CD4-positive, alpha-beta T cell treated with Interleukin-6 at 100 ng/mL for 8 hours (primary cell): ENCODE results near the gene ARID4B.
A peak's percentile ranks its signal among the peaks of the same experiment; 100 is the strongest.
"Not testable (repeated sequence)": the region's sequence is repeated elsewhere in the genome, so short reads cannot be mapped to it uniquely, and the experiment has no call there.

ENCODE experiments used
- DNase-seq: peaks from one replicate; pipeline ENCODE4 v3.0.0-alpha.2; 2020; ENCODE audit warnings: mixed read lengths, low spot score

Gene ARID4B

GRCh38 chr1:235328271-235329138 lies 526 bp upstream of the ARID4B start, which contains the start of gene GGPS1:
TSS of gene GGPS1 (plus strand) at chr1:235328570. CDS start at chr1:235335265, 6,695 bp downstream.
- DNase-seq = peak; percentile 99

GRCh38 chr1:235326719-235327558 lies 1.0 kb downstream of the ARID4B start:
- DNase-seq = peak; percentile 48

- DNase-seq = no peak
Observed at GRCh38 chr1:235325854-235326253, 2.1 kb downstream of the ARID4B start.

GRCh38 chr1:235325139-235325538 lies 2.8 kb downstream of the ARID4B start:
- DNase-seq = no peak

- no peak for DNase-seq
Observed at GRCh38 chr1:235324296-235324695, 3.7 kb downstream of the ARID4B start.

- DNase-seq = no peak
Observed at GRCh38 chr1:235320521-235321179, 7.3 kb downstream of the ARID4B start.

GRCh38 chr1:235319255-235319654 lies 8.7 kb downstream of the ARID4B start:
- no peak for DNase-seq

- no peak for DNase-seq
Observed at GRCh38 chr1:235317168-235317567, 10.8 kb downstream of the ARID4B start.

- DNase-seq = no peak
Observed at GRCh38 chr1:235315735-235316134, 12.2 kb downstream of the ARID4B start.

GRCh38 chr1:235315173-235315572 lies 12.8 kb downstream of the ARID4B start:
- no peak for DNase-seq

GRCh38 chr1:235313931-235314678 lies 13.9 kb downstream of the ARID4B start:
- no peak for DNase-seq

- DNase-seq = no peak
Observed at GRCh38 chr1:235313262-235313661, 14.7 kb downstream of the ARID4B start.

- DNase-seq = not testable (repeated sequence)
Observed at GRCh38 chr1:235309206-235309605, 18.8 kb downstream of the ARID4B start.

- DNase-seq = no peak
Observed at GRCh38 chr1:235307158-235308124, 20.5 kb downstream of the ARID4B start.

GRCh38 chr1:235304549-235305451 lies 23.2 kb downstream of the ARID4B start:
- DNase-seq = peak; percentile 36

- no peak for DNase-seq
Observed at GRCh38 chr1:235302143-235302542, 25.8 kb downstream of the ARID4B start.

- DNase-seq = no peak
Observed at GRCh38 chr1:235299169-235299858, 28.7 kb downstream of the ARID4B start.

GRCh38 chr1:235298758-235299157 lies 29.2 kb downstream of the ARID4B start:
- DNase-seq = no peak

- peak; percentile 56 for DNase-seq
Observed at GRCh38 chr1:235297579-235297978, 30.4 kb downstream of the ARID4B start.
